ENCODE data around the gene TLE2.

TLE2 gene

DNA sequence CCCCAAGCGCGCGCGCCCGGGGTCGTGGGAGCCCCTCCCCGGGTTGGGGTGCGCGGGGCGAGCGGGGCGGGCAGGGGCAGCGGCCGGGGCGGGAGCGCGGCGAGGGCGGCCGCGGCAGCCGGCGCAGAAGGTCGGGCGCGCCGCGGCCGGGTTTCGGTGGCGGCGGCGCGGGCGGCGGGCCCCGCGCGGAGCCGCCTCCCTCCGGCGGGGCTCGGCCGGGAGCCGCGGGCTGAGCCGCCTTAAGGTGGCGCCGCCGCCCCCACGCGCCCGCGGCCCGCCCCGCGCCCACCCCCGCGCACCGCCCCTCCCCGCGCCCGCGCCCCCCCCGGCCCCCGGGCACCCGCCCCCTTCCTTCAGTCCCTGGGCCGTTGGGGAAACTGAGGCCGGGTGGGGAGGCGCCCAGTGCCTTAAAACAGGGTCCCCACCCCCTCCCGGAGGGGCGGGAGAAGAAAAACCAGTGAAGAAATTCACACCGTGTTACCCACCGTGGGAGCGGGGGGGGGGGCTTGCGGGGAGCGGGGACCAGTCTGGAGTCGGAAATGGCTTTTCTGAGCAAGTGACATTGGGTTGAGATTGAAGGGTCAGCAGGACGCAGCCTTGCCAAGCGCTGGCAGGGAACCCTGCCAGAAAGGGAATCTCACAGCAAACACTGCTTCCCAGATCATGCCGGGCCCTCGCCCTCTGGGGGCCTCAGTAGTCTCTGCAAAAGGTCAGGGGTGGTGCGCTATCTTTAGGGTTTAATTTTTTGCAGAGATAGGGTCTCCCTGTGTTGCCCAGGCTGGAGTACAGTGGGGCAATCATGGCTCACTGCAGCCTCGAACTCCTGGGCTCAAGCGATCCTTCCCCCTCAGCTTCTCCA is at the start of gene TLE2:
TSS of gene TLE2 (minus strand) at position 216 of the 859 bp plus-strand sequence. CDS start 376 bp downstream, outside the sequence.
- intact Hi-C loops (cut with DNase I) = no loop called here

DNA sequence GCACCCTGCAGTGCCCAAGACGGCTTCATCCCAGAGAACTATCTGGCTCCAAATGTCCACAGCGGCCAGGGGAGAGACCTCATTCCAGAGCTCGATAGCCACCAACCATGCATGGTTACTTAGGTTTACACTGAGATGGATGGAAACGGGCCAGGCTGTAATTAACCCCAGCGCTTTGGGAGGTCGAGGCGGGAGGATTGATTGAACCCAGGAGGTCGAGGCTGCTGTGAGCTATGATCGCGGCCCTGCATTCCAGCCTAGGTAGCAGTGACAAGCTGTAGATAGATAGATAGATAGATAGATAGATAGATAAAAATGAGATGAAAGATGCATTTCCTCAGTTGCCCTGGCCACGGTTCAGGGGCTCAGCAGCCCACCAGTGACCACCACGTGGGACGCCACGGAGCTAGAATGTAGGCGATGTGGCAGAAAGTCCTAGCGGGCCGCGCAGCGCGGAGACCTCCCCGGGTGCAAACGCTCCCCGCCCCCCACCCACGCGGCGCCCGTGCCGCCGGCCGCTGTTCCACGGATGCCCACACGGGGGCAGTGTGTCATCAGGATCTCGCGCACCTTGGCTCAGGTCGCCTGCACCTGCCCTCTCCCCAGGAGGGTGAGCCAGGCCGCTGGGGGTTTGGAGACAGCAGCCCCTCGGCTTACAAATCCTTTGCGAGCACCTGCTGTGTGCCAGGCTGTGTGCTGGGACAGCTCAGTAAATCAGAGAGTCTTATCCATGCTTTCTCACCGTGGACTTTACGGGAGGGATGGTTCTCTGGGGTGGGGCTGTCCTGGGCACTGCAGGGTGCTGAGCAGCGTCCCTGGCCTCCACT is 46.7 kb upstream of the TLE2 start:
- DNase-seq = peak in 38 of 42 donors; percentile 30 to 84 (median 66)
- intact Hi-C loops (cut with DNase I) = no loop called here

More for the DNA sequence above, at the start of gene TLE2:
- DNase-seq = no peak

DNA sequence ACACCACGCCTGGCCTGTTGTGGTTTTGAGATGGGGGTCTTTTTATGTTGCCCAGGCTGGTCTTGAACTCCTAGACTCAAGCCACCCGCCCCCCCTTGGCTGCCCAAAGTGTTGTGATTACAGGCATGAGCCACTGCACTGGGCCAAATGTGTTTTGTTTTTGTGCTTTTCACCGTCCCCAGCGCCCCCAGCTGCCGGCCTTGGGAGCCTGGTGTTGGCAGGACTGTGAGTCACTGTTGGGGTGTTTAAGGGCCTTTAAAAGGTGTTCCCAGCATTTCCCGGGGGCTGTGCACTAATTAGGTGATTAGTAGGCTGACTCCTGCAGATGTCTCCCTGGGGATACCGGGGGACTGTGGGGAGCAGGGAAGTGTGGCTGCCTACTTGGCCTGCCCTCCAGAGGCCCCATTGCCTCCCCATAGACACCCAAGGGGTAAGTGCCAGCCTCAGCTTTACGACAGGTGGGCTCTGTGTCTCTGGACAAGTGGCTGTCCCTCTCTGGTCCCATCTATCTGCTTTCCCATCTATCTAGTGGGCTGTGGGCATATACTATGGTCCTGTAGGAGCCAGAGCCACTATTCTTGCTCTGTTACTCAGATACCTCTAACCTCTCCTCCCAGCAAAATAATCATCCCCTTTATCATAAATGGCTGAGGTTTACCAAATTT is 45.0 kb upstream of the TLE2 start:
- intact Hi-C loops (cut with DNase I) = no loop called here
- DNase-seq = no peak

DNA sequence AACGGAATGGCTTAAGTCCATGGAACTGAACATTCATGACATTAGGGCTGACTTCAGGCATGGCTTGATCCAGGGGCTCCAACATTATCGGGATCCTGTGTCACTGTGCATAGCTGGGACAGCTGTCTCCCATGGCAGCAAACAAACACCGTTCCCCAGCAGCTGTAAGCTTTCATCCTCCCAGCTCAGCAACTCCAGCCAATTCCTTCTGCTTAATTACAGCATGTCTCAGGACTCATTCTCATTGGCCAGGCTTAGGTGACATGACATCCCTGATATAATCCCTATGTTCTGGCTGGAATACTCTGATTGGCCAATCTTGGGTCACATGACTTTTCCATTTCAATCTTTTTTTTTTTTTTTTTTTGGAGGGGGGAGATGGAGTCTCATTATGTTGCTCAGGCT is 44.1 kb upstream of the TLE2 start:
- DNase-seq = no peak
- intact Hi-C loops (cut with DNase I) = no loop called here

DNA sequence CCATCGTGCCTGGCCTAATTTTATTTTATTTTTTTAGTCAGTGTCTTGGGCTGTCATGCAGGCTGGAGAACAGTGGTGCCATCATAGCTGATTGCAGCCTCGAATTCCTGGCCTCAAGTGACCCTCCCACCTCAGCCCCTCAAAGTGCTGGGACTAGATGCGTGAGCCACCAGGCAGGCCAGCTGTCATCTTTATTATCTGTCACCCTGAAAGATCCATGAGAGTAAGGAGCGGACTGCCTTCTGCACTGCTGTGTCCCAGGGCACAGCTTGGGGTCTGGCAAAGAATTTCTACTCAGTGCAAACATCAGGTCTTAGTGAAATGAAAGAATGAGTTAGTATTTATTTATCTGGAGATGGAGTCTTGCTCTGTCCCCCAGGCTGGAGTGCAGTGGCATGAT is 42.7 kb upstream of the TLE2 start:
- intact Hi-C loops (cut with DNase I) = no loop called here

DNA sequence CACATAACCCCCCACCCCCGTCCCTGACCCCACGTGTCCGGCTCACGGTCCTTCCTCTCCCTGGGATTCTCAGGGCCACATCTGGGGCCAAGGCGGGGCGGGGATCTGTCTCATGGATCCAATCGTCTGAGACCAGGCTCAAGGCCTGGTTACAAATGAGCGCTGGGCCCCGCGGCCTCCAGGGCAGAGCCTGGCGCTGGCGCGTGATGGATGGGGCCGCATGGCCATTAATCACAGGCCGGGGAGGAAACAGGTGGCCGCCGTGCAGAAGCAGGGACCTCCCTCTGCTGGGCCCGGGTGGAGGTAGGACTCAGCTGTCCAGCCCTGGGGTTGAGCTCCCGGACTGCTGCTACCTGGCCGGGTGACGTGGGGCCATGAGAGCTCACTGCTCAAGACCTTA is 39.0 kb upstream of the TLE2 start:
- DNase-seq = no peak
- intact Hi-C loops (cut with DNase I) = no loop called here

More for the DNA sequence above, 42.7 kb upstream of the TLE2 start:
- DNase-seq = no peak

DNA sequence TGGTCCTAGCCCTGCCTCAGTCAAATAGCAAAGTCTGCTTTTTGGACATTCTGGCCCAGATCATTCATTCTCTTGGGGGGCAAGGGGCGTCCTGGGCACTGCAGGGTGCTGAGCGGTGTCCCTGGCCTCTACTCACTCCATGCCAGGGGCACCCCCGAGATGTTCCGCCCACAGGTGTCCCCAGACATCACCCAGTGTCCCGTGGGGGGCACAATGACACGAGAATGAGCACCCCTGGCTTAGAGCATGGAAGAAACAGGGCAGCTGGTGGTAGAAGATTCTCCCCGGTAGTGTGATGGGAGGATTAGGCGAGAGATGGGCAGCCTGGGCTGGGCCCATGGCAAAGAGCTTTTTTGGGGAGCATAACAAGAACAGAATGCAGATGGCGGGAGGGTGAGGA is 38.5 kb upstream of the TLE2 start:
- intact Hi-C loops (cut with DNase I) = no loop called here
- DNase-seq = no peak

DNA sequence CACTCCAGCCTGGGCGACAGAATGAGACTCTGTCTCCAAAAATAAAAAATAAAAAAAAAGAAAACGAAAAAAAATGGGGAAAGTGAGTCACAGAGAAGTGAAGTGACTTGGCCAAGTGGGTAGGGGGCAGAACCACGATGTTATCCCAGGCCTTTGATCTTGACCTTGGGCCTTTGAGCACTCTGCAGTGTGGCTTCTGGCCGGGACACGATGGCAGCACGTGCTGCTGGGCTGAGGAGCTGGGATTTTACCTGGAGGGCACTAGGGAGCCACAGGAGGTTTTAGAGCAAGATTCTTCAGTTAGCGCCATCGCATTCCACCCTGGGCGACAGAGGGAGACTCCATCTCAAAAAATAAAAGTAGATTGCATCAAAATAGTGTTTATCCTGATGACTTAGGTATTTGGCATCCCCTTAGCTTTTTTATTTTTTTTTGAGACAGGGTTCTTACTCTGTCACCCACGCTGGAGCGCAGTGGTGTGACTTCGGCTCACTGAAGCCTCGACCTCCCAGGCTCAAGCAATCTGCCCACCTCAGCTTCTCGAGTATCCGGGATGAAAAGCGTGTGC is 37.5 kb upstream of the TLE2 start:
- no peak for DNase-seq
- intact Hi-C loops (cut with DNase I) = no loop called here

DNA sequence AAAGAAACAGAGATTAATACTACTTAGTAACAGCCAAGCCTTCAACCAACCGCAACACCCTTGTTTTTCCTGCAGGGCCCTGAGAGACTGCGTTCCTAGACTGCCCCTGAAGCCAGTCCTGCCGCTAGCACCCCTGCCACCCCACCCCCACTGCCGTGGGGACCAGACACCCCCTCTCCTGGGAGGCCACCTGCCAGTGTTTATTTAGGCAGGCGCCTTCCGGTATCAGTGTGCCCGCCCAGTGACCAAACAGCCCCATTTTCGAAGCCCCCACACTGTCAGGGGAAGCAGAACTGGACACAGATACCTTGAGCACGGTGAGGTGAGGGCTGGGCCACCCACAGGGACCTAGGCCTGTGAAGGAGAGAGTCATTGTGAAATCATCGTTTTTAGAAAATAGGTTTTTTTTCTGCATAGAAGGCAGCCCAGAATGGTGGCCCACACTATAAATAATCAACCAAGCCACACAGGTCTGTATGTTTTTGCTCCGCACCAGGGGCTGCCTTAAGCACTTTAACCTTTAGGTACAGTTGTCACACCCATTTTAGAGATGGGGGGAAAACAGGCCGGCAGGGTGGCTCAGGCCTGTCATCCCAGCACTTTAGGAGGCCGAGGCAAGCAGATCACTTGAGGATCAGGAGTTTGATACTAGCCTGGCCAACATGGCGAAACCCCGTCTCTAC is 36.7 kb upstream of the TLE2 start:
- intact Hi-C loops (cut with DNase I) = no loop called here
- DNase-seq = no peak

DNA sequence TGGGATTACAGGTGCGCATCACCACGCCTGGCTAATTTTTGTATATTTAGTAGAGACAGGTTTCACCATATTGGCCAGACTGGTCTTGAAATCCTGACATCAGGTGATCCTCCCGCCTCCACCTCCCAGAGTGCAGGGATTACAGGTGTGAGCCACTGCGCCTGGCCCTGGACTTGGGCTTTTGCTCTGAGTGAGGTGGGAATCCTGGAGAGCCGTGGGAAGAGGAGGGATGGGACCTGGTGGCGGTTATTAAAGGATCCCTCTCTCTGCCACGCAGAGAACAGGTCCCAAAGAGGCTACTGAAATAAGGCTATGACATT is 34.9 kb upstream of the TLE2 start:
- DNase-seq = no peak
- intact Hi-C loops (cut with DNase I) = no loop called here

DNA sequence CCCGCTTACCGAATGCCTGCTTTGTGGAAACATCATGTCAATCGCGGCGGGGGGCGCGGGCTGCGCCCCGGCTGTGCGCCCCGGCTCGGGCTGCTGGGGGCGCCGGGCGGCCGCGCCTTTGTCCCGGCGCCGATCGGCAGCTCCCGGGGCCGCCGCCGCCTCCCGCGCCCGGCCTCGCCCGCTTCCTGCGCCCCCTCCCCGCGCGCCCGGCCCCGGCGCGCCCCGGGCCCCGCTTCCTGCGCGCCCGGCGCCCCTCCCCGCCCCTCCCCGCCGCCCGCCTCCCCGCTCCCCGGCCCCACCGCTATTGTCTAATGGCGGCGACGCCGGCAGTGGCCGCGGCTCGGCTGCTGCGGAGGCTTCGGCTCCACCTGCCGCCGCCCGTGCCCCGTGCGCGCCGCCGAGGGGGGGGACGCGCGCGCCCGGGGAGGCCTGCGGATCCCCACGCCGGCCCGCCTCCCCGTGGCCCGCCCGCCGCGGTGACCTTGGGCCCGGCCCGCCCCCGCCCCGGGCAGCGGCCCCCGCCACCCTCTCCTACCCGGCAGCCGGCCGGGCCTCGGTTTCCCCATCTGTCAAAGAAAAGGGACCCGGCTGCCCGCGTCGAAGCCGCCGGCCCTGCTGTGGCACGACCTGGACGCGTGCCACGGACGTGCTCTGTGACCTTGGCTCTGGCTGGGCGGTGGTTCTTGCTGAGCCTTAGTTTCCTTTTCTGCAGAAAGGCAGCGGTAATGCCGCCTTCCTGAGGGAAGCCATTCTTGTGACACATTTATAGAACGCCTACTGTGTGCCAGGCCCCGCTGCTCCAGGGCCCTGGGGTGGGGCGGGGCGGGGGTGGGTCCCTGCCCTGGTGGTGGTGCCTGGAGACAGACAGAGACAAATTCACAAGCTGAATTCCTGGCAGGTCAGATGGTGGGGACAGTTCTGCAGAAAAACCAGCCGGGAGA is 33.4 kb upstream of the TLE2 start, which contains the start of gene TLE5:
TSS of gene TLE5 (minus strand) at position 331 of the 941 bp plus-strand sequence. CDS start at position 36, 295 bp downstream.
- peak in 40 of 42 donors; percentile 33 to 83 (median 61) for DNase-seq

DNA sequence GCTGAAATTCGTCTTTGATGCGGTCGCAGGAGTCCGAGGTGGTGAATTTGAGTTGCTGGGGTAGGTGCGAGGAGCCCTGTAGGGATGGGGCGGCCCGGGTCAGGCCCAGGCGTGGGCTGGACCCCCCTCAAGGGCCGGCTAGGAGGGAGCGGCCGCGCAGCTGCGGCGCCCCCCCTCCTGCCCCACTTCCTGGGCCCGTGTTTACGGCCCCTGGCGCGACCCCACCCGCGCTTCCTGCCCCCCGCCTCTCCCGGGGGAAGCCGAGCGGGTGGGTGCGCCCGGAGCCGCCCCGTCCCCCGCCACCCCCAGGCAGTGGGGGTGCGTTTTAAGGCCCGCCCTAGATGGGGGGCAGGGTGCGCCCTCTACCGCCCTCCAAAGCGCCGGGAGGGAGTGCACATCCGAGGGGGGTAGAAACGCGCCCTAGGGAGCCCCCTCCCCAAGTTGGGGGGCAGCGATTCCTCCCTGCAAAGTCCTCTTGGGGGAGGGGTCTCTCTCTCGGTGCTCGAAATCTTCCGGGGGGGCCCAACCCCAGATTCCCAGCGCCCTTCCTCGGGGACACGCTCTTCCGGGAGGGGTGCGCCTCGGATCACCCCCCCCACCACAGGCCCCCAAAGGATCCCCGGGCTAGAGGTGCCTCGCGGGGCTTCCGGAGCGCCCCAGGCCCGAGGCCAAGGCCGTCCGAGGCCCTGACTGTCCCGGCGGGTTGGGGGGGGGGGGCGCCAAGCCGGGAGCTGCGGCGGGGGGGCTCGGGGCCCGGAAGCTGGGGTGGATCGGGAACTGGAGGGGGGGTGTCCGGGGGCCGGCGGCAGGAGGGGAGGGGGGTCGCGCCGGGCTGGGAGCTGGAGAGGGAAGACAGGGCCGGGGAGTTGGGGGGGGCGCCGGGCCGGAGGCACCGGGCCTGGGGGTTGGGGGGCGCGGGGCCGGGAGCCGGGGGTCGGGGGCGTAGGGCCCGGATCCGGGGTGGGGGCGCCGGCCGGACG is 32.4 kb upstream of the TLE2 start:
- intact Hi-C loops (cut with DNase I) = no loop called here
- peak in 40 of 42 donors; percentile 7 to 83 (median 61) for DNase-seq

More for the DNA sequence above, 33.4 kb upstream of the TLE2 start, which contains the start of gene TLE5:
- intact Hi-C loops (cut with DNase I) = no loop called here

DNA sequence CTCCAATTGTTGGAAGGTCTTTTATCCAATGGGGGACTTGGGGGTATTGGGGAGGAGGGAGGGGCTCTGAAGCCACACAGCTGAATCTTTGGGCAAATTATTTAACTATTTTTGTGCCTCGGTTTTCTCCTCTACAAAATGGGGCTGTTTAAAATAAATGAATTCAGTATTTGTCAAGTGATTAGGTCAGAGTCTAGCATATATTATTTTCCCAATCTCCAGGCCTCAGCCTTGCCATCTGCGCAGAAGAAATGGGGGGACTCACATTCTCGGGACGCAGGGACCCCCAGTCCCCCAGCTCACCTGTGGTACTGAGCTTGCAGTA is 31.7 kb upstream of the TLE2 start:
- no peak for DNase-seq

DNA sequence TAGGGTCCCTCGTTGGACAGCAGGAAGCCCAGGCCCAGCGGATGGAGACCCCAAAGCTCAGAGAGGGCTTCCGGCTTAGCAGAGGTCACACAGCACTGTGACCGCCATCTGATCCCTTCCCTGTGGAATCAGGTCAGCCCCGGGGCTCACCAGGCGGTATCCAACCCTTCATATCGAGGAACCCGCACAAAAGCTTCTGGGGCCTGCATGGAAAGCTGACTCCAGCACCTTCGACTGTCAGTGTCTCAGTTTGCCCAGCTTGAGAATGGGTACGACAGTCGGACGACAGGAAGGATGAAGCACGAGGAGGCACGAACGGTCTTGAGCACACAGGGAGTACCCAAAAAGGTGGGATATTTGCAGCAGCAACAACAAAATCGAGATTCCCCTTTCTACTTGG is 30.6 kb upstream of the TLE2 start:
- no peak for DNase-seq
- intact Hi-C loops (cut with DNase I) = no loop called here

More for the DNA sequence above, 31.7 kb upstream of the TLE2 start:
- intact Hi-C loops (cut with DNase I) = no loop called here

DNA sequence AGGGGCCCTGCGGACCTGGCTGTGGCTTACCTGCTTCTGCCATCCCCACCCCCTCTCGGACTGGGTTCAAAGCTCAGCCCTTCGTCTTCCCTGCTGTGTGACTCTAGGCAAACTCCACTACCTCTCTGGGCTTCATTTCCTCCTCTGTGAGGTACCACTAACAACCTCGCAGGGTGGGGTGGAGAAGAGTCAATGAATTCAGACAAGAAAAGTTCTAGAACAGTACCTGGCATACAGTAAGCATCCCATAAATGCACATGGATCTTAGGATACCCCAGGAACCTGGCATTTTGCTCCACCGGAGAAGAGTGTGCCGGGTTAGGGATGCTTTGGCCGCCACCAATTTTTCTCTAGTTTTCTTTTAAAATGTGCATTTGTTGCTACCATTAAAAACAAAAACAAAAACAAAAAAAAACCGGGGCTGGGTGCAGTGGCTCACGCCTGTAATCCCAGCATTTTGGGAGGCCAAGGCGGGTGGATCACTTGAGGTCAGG is 29.8 kb upstream of the TLE2 start:
- no peak for DNase-seq
- intact Hi-C loops (cut with DNase I) = no loop called here
